ENCODE data around the gene LAMA5.

LAMA5 gene

DNA sequence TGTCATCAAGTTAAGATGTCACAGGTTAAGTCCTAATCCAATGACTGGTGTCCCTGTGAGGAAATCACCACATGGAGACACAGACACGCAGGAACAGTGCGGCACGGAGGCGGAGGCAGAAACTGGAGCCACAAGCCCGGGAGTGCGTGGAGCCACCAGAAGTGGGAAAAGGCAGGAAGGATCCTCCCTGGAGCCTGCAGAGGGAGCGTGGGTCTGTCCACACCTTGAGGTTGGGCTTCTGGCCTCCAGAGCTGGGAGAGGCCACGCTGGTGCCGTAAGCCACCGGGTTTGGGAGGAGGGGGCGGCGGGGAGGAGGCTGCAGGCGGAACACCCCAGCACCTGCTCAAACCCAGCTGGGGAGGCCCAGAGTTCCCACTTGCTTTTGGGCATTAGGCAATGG lies 36.2 kb upstream of the LAMA5 start:
- DNase-seq = peak; percentile 47

DNA sequence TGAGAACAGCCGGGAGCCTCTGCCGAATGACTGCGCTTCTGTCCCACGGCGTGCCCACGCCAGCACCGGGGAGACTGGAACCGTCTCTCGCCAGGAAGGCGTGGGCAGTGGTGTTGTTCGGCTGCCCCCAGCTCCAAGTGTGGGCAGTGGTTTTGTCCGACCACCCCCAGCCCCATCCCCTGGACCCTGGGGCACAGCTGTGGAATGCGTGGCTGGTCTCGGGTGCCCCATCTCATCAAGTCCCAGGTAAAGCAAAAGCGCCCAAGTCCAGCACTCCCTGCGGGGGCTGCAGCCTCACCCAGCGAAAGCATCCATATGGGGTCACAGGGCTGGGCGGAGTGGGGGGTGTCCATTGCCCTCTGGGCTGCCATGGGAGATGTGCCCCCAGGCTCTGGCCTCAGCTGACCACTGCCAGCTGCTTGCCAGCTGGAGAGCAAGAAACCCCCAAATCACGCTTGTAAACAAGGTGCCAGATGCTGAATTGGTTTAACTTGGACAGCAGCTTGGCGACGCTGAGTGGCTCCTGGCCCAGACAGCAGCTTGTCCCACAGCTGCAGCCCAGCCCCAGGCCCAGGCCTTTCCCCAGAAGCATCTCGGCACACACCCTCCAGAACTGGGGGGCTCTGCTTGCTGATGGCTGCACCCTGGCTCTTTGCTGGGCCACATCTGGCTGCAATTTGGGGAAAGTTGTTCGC lies 35.5 kb upstream of the LAMA5 start:
- peak; percentile 74 for DNase-seq

DNA sequence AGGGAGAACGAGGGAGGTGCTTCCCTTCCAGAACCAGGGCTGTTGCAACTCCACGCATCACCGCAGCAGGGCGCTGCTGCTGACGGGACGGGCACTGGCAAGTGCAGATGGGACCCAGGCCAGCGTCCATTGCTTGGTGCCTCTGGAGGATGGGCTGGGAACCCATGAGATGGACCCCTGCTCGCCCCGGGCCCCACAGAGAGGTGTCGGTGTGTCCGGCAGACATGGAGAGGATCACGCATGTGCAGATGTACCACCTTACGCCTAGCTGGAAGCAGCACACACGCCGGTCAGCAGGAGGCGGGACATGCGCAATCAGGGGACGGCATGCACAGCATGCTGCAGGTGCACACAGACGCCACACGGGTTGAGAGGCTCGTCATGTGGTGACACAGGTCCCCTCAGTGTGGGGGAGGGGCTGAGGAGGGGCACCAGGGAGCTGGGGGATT lies 34.2 kb upstream of the LAMA5 start:
- DNase-seq = peak; percentile 53

DNA sequence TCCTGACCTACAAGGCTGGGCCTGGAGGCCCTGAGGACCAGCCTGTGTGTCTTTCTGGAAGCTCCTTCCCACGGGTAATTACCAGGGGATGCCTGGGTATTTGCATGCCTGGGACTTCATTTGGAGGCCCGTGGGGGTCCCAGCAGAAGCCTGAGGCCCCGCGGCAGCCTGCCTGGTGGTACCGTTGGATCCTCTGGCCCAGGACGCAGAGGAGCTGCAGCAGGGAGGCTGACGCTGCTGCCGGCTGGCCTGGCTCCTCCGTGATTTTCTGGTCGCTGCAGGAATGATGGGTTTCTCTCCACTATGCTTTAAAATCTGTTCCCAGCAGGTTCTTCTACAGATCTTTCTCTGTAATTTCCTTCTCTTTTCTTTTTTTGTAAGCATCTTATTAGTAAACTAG lies 33.4 kb upstream of the LAMA5 start:
- DNase-seq = no peak

DNA sequence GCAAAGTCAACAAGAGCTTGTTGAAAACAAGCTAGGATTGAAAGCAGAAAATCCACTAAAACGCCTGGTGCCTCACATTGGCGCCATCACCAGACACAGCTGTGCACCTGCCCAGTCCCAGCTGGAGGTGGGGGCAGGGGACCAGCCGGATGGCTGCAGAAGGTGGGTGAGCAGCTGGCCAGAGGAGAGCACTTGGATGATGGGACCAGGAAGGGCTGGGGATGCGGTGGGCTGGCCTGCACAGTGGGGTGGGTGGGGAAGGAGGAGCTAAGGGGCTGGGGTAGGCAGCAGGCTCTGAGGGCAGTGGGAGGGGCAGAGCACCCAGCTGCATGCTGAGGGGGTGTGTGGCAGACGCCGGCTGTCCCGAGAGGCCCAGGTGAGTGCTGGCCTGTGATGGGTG lies 32.9 kb upstream of the LAMA5 start:
- DNase-seq = peak; percentile 80

DNA sequence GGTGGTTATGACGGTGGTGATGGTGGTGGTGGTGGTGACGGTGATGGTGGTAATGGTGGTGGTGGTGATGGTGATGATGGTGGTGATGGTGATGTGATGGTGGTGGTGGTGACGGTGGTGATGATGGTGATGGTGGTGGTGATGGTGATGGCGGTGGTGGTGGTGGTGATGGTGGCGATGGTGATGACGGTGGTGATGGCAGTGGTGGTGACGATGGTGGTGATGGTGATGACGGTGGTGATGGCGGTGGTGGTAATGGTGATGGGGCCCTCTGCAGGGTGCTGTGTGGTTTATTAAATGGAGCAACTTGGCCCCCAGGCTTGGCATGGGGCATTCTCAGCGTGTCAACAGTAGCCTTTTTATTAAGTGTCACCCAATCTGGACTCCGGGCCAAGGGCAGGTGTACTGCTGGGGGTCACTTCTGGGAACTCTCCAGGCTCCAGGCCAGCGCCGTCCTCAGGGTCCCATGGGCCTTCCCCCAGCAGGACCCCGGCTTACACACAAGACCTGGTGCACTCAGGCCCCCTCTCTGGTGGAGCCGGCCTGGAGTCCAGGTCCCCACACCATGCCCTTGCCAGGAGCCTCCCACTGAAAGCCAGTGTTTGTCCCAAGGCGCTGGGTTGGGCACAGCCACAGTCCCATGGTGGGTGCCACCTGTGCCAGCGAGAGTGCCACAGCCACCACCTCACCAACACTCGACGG lies 31.2 kb upstream of the LAMA5 start:
- no peak for DNase-seq

DNA sequence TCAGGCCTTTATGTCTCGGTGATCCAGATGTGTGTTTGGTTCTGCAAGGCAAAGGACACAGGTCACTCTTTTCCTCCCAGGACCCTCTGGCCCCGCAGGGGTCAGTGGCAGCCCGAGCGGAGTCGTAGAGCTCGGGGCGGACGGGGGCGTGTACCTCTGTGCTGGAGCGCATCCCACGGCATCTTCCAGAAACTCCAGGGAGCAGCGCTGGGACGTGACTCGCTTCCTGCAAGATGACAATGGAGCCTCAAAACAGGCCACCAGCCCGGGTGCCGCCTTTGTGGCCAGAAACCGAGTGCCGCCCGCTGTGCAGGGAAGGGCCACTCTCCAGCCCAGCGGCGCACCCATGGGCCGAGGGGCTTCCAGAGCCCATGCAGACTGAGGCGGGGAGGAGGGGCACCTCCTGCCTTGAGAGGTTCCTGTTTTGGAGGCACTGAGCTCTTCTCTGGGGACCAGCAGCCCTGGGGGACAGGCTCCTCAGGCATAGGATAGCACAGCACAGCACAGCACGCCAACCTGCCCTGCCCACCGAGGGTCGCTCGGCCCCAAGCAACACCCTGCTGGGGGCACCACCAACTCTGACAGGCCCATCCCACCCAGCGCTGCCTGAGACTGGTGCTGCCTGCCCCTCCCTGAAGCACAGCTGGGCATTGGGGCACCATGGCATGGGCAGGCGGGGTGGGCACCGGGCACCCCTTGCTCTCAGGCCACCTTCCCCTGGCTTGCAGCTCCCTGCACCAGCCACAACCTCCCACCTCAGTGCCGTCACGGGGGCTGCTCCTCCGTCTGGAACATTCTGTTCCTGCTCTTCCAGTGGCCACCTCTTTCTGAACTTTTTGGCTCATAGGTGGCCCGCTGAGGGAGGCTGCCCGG lies 29.5 kb upstream of the LAMA5 start:
- no peak for DNase-seq

DNA sequence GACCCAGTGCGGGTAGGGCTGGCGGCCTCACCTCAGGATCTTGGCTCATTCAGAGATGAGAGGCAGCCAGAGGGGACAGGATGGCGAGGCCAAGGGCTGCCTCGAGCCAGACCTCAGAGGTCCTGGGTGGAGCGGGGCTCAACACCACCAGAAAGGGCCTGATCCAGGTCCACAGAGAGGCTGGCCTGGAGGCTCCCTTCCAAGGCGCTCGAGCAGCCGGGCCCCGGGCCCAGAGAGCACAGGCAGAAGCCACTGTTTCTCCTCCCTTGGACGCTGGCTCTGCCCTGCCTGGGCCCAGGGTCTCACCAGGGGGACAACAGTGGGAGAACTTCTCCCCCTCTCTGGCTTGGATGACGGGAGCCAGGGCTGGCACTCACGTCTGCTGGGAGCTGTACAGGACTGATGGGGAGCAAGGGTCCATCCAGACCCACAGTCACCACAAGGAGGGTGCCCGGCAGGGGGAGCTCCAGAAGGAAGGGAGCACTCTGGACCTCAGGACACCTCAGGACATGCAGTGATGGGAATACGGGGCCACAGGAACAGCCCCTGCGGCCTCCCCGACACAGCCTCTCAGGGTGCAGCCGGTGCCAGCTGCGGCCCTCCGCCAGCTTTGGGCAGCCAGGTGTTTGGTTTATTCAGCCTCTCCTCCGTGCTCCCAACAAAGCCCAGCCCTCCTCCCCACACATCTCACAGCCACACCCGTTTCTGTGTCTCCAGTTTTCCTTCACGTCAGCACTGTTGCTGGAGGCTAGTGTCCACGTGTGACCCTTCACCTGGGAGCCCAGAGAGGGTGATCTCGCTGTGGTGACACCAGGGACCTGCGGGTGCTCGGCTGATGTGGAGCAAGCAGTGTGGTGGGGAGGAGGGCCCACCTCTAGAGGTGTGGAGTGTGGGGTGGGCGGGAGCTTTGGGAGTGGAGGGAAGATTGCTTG lies 28.5 kb upstream of the LAMA5 start:
- DNase-seq = peak; percentile 29

DNA sequence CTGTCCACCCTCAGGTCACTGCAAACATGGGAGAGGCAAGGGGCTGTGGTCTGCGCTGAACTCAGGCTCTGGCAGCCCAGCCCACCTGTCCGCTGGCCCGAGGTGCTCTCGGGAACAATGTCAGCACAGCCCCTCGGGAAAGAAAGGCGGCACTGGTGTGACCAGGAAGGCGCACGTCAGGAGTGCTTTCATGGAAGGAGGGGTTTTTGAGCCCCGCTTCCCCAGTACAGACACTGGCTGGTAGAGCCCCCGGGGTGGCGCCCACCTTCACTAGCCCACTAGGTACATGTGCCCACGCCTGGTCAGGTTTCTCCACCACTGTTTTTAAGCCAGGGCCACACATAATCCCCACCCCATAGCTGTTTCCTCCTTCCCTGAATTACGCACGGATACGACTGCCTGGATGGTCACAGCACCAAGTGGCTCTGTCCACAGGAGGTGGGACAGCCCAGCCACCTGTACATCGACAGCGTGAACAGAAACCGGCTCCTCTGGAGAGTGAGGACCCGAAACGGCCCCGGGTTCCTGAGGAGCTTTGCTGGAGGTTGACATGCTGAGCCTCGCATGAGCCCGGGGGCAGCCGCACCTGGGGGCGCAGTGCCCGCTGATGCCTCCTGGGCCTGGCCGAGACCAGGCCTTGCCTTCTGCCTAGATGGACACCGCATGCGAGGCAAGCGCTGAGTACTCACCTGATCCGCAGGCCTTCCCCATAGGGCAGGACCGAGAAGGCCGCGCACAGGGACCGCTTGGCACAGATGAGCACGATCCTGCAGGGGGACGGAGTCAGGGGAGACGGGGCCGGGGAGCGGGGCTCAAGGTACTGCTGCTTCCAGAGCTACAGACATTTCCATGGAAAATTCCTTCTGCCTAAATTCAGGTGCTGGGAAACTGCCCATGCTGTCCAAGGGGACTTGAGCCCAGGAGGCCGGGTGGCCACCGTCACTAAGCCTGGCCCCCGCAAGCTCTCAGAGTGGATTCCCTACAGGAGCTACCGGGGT lies 27.4 kb upstream of the LAMA5 start:
- no peak for DNase-seq

DNA sequence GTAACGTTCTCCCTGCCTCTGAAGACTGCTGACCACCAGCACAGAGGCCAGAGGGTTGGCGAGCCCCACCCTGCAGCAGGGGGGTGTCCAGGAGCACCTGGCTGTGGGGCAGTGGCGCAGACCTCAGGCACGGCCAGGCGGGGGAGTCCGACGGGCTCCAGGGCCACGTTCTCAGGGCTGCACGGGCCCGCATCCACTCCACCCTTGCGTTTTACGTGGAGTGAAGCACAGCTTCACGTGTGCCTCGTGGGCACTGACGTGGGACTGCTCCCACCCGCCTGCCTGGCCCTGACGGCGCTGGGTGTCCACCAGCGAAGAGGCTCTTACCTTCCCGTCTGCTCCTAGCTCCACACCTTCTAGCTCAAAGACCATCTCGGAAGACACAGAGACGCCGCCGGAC lies 26.7 kb upstream of the LAMA5 start:
- no peak for DNase-seq

DNA sequence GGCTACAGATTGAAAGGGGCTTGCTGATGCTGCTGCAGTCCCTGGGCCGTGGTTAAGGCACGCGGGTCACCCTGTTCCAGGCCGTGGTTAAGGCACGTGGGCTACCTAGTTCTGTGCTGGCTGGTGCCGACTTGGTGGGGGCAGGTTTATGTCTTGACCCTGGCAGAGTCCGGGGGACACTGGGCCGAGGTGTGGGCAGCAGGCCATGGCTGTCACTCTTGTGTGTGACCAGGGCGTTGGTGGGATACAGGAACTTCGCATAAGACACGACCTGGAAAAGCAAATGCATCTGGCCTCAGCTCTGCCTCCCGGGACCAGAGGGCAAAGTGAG lies 26.2 kb upstream of the LAMA5 start:
- no peak for DNase-seq

DNA sequence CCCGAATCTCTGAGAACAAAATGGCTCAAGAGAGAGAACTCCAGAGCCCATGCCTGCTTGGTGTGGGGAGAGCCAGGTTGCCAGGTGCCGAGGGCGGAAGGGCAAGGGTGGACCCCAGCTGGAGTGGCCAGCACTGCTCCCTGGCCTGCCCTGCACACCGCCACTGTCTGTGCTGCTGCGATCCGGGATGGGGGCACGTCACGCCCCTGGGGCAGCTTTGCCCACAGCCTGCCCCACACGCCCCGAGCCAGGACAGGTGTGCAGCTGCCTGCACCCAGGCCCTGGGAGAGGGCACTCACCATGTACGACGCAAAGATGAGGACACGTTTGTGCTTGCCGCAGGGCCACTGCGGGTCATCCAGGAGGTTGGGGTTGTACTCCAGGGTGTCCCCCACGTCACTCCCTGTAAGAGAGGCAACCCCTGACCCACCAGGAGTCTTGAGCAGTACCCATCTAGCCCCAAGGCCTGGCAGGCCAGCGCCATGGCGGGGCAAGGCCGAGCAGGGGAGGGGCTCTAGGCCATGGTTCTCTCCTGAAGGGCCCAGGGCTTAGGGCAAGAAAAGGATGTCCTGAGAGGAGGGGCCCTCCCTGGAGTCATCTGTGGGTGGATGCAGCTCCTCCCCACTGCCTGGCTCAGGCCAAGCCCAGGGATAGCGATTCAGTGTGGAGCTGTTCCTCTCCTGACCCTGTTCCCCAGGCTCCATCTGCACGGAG lies 25.7 kb upstream of the LAMA5 start:
- no peak for DNase-seq

DNA sequence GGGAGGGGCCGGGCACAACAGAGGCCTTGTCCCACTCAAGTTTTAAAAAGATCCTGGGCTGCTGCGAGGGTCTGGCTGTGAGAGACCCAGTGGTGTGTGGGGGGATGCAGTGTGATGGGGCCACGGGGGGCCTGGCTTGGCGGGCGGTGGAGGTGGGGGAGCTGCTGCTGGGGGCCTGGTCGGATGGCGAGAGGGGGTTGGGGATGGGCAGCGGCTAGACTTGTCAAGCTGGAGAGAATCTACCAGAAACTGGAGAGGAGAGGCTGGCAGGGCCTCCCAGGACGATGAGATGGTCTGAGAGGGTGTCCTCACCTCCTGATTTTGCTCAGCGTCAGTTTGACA lies 24.9 kb upstream of the LAMA5 start:
- DNase-seq = no peak

DNA sequence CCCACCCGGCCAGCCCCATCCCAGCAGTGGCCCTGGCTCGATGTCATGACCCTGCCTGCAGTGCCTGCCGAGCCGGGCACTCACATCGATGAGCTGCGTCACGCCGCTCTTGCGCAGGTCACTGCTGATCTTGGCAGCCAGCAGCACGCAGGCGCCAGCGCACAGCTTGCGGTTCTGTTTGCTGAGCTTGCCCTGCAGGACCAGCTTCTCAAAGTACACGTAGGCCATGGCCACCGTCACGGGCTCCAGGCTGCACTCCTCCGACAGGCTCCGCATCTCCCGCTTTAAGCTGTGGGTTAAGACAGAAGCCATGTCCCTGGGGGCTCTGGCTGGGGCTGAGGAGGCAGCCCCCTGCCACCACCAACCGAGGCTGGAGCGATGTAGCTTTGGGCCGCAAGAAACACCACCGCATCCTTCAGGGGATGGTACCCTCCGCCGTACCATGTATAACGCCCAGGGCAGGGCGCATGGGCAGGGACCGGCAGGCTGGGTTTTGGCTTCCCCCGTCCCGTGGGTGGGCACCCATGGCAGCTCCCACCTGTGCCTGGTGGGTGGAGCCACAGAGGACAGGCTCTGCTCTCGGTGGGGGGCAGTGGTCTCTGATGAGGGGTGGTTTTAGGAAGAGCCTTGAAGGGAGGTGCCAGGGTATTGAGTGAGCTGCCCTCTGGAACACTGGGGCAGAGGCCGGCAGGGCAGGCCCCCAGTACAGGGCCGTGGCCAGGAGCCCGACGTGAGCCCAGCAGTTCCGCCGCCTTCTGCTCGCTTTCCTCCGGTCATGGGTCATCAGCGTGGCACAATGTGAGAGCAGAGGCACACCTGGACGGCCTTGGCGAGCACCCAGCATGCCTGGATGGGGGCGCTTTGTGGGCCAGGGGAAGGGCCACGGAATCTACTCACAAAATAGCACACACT lies 24.3 kb upstream of the LAMA5 start:
- no peak for DNase-seq

DNA sequence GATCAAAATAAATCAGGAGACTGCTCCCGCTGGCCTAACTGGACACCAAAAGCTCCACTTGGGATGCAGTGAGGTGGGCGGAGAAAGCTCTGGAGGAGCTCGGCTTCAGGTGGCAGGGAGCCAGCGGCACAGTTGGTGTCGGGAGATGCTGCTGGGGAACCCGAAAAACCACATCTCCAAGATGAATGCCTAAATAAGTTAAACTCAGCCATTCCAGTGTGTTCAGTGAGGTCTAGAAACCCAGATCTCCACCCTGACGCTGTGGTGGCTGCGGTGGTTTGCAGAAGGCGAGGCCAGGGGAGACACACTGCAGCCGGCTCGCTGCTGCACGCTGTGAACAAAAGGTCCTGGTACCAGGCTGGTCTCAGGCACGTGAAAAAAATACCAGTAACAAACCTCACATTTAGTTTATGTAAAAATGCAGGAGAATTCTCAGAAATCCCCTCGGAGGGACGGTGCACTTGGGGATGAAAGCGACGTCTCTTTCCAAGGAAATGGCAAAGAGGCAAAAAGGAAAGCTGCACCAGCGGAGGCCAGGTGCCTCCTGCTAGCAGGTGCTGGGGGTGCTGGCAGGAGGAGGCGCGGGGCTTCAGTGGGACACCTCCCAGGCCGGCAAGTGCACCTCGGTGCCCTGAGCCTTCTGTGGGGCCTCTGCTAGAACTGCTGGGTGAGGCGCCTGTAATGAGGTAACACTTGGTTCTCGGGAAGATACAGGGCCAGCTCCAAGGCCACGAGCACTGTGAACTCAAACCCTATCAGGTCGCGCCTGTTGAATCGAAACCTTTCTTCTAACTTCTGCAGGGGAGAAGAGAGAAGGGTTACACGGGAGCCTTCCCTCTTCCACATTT lies 23.4 kb upstream of the LAMA5 start:
- no peak for DNase-seq

DNA sequence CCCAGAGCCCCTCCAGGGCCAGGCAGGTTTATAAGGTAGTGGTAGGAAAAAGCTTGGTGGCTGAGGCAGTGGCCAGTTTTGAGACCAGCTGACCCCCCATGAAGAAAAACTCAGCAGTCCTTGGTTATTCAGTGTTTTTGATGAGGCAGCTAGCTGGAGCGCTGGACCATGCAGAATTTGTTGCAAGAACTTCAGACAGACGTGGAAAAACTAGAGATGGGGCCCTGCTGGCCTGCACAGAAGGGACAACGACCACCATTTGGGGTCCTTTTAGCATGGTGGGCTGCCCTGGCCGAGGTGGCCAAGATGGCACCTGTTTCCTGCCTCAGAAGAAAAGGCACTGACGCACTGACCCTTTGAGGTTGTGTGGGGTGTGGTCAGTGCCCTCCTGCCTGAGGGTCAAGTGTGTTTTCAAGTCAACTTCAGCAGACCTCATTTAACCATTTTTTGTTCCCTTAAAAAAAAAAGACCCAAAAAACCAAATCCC lies 22.5 kb upstream of the LAMA5 start:
- no peak for DNase-seq

DNA sequence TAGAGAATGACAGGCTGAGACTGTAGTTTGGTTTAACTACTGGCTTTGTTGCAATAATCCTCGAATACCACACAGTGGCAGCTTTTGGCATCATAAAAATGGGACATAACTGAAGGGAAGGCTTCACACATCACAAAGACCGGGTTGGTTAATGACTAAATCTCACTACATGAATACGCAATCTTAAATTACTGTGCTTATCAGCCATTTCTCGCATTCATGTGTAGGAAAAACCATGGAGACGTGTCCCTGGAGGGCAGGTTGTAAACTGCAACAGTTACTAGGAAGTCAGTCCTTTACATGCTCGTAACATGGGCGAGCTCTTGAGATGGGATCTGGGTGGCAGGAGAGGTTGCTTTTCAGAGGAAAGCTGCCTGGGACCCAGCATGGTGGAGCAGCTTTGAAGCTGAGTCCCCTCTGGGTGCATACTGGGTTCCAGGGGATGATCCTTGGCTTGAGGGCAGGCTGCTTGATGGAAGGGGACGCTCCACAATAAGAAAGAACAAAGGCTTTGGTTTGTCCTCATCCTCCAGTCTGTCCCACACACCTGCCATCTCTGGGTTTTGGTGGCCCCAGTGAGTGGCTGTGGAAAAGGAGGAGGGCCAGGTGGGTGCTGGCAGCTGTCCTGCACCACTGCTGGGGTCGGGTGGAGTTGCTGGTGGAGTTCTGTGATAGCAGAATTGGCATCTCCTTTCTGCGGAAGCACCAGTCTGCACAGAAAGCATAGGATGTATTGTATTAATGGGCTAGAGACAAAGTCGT lies 21.9 kb upstream of the LAMA5 start:
- DNase-seq = no peak

All from NCI-H82 (cell line).